ENCODE measurements around the gene KIF5A.
"Not testable (repeated sequence)": the region's sequence is repeated elsewhere in the genome, so short reads cannot be mapped to it uniquely, and the experiment has no call there.

KIF5A gene

DNA sequence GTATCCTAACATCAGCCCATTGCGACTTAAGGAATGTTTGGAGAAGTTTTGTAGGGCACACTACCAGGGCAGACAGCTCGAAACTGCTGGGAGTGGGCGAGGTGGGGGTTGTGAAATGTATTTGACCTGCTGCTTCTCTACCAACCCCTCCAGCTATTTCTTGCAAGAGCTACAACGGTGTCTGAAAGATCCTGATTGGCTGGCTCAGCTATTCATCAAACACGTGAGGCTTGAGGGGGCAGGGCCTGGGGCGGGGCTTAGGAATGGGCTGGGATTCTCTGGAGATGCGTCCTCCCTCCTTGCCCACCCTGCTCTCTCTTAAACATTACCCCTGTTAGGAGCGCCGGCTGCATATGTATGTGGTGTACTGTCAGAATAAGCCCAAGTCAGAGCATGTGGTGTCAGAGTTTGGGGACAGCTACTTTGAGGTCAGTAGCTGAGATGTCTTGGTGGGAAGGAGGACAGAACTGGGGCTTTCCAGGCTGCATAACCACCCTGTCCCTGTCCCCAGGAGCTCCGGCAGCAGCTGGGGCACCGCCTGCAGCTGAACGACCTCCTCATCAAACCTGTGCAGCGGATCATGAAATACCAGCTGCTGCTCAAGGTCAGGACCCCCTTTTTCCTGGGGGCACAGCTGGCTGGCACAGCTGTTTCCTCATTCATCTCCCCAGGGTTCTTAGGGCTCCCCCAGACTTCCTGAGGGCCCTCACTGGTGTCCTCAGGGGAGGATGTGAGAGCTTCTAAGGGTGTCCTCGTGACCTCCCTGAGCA is 64.5 kb downstream of the KIF5A start:
- no peak for TF ChIP-seq ZFX (IDR thresholded peaks at IDR 0.05; ENCODE audit: borderline replicate concordance)
- TF ChIP-seq, protein P1, sequence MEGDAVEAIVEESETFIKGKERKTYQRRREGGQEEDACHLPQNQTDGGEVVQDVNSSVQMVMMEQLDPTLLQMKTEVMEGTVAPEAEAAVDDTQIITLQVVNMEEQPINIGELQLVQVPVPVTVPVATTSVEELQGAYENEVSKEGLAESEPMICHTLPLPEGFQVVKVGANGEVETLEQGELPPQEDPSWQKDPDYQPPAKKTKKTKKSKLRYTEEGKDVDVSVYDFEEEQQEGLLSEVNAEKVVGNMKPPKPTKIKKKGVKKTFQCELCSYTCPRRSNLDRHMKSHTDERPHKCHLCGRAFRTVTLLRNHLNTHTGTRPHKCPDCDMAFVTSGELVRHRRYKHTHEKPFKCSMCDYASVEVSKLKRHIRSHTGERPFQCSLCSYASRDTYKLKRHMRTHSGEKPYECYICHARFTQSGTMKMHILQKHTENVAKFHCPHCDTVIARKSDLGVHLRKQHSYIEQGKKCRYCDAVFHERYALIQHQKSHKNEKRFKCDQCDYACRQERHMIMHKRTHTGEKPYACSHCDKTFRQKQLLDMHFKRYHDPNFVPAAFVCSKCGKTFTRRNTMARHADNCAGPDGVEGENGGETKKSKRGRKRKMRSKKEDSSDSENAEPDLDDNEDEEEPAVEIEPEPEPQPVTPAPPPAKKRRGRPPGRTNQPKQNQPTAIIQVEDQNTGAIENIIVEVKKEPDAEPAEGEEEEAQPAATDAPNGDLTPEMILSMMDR (IDR thresholded peaks at IDR 0.05) = no peak

DNA sequence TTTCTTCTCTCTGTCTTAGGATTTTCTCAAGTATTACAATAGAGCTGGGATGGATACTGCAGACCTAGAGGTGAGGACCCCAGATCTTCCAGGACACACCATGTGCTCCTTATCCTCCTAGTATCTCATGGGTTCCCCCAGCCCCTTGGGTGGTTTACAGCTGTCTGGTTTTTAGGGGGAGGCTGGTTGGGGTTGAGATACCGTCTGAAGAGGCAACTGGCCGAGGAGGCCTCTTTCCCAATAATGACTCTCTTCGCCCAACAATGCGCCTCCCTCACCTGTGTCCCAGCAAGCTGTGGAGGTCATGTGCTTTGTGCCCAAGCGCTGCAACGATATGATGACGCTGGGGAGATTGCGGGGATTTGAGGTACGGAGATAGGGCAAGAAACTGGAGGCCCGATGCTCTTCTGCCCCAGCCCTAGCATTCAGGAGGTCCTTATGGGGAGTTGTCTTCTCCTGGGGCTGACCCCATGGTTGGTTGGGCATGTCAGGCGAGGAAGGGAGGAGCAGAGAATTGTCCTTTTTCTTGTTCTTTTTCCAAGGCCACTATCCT is 65.2 kb downstream of the KIF5A start:
- H3K27ac ChIP-seq = no peak overlapping the region
- TF ChIP-seq ZFX (IDR thresholded peaks at IDR 0.05; ENCODE audit: borderline replicate concordance) = no peak
- TF ChIP-seq, protein P1 (IDR thresholded peaks at IDR 0.05) = no peak

More for the DNA sequence above, 64.5 kb downstream of the KIF5A start:
- no peak overlapping the region for H3K27ac ChIP-seq

DNA sequence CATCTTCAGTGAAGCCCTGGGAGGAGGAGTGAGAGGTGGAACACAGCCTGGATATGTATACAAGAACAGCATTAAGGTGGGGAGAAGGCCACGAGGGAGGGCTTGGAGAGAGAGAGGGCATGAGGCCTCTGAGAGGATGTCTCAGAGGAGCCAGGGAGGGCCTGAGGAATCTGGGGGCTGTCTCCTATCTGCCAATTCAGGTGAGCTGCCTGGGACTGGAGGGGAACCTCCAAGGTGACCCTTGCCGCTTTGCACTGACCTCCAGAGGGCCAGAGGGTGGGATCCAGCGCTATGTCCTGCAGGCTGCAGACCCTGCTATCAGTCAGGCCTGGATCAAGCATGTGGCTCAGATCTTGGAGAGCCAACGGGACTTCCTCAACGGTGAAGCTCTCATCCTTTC is 65.8 kb downstream of the KIF5A start:
- H3K27ac ChIP-seq = no peak overlapping the region
- TF ChIP-seq ZFX (IDR thresholded peaks at IDR 0.05; ENCODE audit: borderline replicate concordance) = no peak
- TF ChIP-seq, protein P1 (IDR thresholded peaks at IDR 0.05) = no peak

DNA sequence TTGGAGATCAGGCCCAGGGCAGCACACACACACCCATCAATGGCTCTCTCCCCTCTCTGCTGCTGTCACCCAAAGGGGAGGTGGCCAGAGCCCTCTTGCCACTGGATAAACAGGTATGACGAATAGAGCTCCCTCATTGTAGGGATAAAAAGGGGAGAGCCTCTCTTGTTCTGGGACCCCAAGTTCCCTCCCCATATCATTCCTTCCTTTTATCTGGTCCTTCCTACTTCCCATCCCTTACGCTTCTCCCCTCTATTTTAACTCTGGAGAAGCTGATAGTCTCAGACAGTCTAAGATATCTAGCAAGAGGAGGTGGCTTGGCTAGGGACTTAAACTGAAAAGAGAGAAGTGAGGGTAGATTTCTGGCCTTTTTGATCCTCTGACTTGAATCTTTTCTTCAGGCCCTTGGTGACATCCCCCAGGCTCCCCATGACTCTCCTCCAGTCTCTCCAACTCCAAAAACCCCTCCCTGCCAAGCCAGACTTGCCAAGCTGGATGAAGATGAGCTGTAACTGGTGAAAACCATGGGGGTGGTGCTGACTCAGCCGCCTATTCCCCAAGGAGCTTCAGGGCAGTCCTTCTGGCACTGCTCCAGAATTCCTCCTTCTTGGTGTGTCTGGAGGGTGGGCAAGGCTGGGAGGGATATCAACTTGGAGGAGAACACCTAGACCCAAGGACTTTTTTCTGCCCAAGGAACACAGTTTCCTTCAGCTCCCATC is 66.7 kb downstream of the KIF5A start:
- no peak for TF ChIP-seq ZFX (IDR thresholded peaks at IDR 0.05; ENCODE audit: borderline replicate concordance)
- TF ChIP-seq, protein P1 (IDR thresholded peaks at IDR 0.05) = no peak
- no peak overlapping the region for H3K27ac ChIP-seq

DNA sequence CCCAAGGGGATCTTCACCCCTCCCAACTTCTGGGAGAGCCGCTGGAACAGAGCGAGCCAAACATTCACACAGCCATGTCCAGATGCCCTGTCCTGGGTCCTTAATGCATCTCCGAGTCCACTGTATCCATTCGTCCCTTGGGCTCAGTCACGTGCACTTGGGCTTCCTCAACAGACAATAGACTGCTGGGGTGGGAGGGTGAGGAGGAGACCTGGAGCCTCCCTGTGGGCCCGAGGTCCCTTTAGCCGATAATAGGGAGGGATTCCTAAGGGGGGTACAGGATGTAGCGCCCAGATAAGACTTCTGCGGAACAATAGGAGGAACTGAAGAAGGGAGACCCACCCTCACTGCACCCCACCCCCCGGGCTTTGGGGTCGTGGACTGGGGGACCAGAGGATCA is 68.1 kb downstream of the KIF5A start:
- no peak overlapping the region for H3K27ac ChIP-seq
- no peak for TF ChIP-seq ZFX (IDR thresholded peaks at IDR 0.05; ENCODE audit: borderline replicate concordance)
- TF ChIP-seq, protein P1 (IDR thresholded peaks at IDR 0.05) = no peak

DNA sequence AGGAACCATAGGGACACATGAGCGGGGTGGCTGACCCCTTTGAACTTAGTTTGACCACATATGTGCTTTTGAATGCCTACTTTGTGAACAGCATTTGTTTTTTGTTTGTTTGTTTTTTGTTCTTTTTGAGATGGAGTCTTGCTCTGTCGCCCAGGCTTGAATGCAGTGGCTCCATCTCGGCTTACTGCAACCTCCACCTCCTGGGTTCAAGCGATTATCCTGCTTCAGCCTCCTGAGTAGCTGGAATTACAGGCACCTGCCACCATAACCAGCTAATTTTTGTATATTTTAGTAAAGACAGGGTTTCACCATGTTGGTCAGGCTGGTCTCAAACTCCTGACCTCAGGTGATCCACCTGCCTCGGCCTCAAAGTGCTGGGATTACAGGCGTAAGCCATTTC is 68.6 kb downstream of the KIF5A start:
- H3K27ac ChIP-seq = not testable (repeated sequence)

DNA sequence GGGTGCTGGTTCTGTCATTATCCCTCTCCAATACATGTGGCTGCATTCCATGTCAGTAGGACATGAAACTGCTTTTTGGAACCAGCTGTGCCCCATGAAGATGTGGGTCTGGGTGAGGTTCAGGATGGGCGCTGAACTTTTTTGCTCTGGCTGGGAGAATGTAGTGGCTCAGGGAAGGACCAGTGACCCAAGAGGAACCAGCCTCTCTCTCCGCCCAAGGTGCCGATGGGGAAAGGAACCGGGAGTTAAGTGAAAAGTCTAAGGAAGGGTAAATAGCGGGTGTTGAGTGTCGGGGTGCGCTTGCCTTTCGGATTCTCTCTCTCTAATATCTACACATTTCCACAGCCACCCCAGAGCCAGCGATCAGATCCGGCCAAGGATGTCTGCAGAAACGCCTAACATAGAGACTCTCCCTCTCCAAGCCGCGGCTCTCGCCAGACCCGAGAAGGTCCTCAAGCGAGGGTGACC is 69.2 kb downstream of the KIF5A start:
- no peak for TF ChIP-seq ZFX (IDR thresholded peaks at IDR 0.05; ENCODE audit: borderline replicate concordance)
- TF ChIP-seq, protein P1 (IDR thresholded peaks at IDR 0.05) = no peak
- no peak overlapping the region for H3K27ac ChIP-seq

Data from 22Rv1 (cell line).